ENCODE results near the gene DDIT4. TPM values are rescaled to one million over a fixed set of nuclear protein-coding genes. Genes with fewer than 3 reads are reported as not detected.

The DDIT4 gene
- total and polyA plus RNA-seq, 9 of the 15 experiments (the other 6 are each of a cell fraction or from before 2014, with no cell fraction given): 8.2 to 675 (median 159) TPM

- TF ChIP-seq NFXL1 (CRISPR knock-in tag; IDR thresholded peaks at IDR 0.05) (peak; percentile 74), ZNF75A (CRISPR knock-in tag; IDR thresholded peaks at IDR 0.05) (no peak), ZNF79 (CRISPR knock-in tag; IDR thresholded peaks at IDR 0.05; ENCODE audit: low read depth) (peak; percentile 50; the same call in 1 of the 2 replicates), TARDBP (IDR thresholded peaks at IDR 0.05) (0 out of 2 replicates have a peak, but pooled peaks have one; percentile 23), TAL1 (IDR thresholded peaks at IDR 0.05) (peak; percentile 21; the same call in 1 of the 2 replicates), ZNF140 (CRISPR knock-in tag; IDR thresholded peaks at IDR 0.05) (no peak), SMARCA5 (IDR thresholded peaks at IDR 0.05) (no peak), SMAD2 (IDR thresholded peaks at IDR 0.05; ENCODE audit: low read depth, low read length) (no peak), NFRKB (IDR thresholded peaks at IDR 0.05; ENCODE audit: low read depth) (peak; percentile 94; the same call in 1 of the 2 replicates), MLLT1 (IDR thresholded peaks at IDR 0.05) (peak; percentile 32 to 68; a peak in 2 of 4 replicates), BDP1 (IDR thresholded peaks at IDR 0.05; ENCODE audit: insufficient read depth, insufficient read length) (no peak), SREBF2 (CRISPR knock-in tag; IDR thresholded peaks at IDR 0.05) (no peak), TCF15 (CRISPR knock-in tag; IDR thresholded peaks at IDR 0.05) (peak; percentile 87; the same call in 1 of the 2 replicates), BRD4 (IDR thresholded peaks at IDR 0.05) (peak; percentile 92), ETV6 (IDR thresholded peaks at IDR 0.05; ENCODE audit: borderline replicate concordance in 1 of 2, low read depth in 2 of 2, low read length in 1 of 2) (no peak), ETV6 (CRISPR knock-in tag; IDR thresholded peaks at IDR 0.05; ENCODE audit: borderline replicate concordance) (no peak), ZC3H4 (CRISPR knock-in tag; IDR thresholded peaks at IDR 0.05; ENCODE audit: borderline replicate concordance) (peak; percentile 74), SMAD3 (CRISPR knock-in tag; conservative IDR thresholded peaks at IDR 0.05) (peak; percentile 71), NCOR1 (IDR thresholded peaks at IDR 0.05) (no peak; the same call in 1 of the 2 replicates)
- TF ChIP-seq, protein P1, sequence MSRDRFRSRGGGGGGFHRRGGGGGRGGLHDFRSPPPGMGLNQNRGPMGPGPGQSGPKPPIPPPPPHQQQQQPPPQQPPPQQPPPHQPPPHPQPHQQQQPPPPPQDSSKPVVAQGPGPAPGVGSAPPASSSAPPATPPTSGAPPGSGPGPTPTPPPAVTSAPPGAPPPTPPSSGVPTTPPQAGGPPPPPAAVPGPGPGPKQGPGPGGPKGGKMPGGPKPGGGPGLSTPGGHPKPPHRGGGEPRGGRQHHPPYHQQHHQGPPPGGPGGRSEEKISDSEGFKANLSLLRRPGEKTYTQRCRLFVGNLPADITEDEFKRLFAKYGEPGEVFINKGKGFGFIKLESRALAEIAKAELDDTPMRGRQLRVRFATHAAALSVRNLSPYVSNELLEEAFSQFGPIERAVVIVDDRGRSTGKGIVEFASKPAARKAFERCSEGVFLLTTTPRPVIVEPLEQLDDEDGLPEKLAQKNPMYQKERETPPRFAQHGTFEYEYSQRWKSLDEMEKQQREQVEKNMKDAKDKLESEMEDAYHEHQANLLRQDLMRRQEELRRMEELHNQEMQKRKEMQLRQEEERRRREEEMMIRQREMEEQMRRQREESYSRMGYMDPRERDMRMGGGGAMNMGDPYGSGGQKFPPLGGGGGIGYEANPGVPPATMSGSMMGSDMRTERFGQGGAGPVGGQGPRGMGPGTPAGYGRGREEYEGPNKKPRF (IDR thresholded peaks at IDR 0.05; ENCODE audit: low read depth, low read length): no peak
- TF ChIP-seq, protein P2, sequence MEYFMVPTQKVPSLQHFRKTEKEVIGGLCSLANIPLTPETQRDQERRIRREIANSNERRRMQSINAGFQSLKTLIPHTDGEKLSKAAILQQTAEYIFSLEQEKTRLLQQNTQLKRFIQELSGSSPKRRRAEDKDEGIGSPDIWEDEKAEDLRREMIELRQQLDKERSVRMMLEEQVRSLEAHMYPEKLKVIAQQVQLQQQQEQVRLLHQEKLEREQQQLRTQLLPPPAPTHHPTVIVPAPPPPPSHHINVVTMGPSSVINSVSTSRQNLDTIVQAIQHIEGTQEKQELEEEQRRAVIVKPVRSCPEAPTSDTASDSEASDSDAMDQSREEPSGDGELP (CRISPR knock-in tag; IDR thresholded peaks at IDR 0.05; ENCODE audit: borderline replicate concordance): no peak
- TF ChIP-seq, protein P3, sequence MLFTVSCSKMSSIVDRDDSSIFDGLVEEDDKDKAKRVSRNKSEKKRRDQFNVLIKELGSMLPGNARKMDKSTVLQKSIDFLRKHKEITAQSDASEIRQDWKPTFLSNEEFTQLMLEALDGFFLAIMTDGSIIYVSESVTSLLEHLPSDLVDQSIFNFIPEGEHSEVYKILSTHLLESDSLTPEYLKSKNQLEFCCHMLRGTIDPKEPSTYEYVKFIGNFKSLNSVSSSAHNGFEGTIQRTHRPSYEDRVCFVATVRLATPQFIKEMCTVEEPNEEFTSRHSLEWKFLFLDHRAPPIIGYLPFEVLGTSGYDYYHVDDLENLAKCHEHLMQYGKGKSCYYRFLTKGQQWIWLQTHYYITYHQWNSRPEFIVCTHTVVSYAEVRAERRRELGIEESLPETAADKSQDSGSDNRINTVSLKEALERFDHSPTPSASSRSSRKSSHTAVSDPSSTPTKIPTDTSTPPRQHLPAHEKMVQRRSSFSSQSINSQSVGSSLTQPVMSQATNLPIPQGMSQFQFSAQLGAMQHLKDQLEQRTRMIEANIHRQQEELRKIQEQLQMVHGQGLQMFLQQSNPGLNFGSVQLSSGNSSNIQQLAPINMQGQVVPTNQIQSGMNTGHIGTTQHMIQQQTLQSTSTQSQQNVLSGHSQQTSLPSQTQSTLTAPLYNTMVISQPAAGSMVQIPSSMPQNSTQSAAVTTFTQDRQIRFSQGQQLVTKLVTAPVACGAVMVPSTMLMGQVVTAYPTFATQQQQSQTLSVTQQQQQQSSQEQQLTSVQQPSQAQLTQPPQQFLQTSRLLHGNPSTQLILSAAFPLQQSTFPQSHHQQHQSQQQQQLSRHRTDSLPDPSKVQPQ (CRISPR knock-in tag; IDR thresholded peaks at IDR 0.05; ENCODE audit: borderline replicate concordance): no peak
These were observed 47.7 kb downstream of the DDIT4 start (continued) for GRCh38 chr10:72321248-72322029.
